HepG2 (cell line): ENCODE measurements around the gene BCL11B. TPM values are rescaled to one million over a fixed set of nuclear protein-coding genes. Genes with fewer than 3 reads are reported as not detected.

Source experiments
- ATAC-seq: fragments of 200-7000 bp; cut with Tn5 transposase; 3 replicates; pipeline ENCODE4 v1.9.1; 2020; ENCODE audit warnings: mild to moderate bottlenecking, moderate library complexity
- BruUV-seq: library from RNA; stranded (reverse); fragments of 400-500 nt; replicated peaks from 2 replicates; lab custom pipeline; 2021; lab: Mats Ljungman, UMichigan
- CTCF ChIA-PET: fragments of 300-600 bp; formaldehyde crosslinking; extraction: SDS; loops from one replicate; lab custom pipeline; 2021; ENCODE audit warnings: low total read pairs, inconsistent platforms, low intra/inter-chr PET ratio; lab: Yijun Ruan, JAX
- POLR2A ChIA-PET: fragments of 350-600 bp; sonication (Branson Sonifier 250); formaldehyde crosslinking; loops from one replicate; lab custom pipeline; 2020; ENCODE audit warnings: antibody characterized with exemption, inconsistent platforms; lab: Yijun Ruan, JAX
- DNase-seq: peaks from one replicate; pipeline ENCODE4 v3.0.0-alpha.2; 2015; ENCODE audit warnings: low spot score
- FAIRE-seq: peaks from 3 replicates; lab custom pipeline; 2011; peaks lifted over from hg19 to GRCh38; lab: Jason Lieb, UNC
- H2AFZ ChIP-seq: one replicate; pipeline ENCODE4 v1.6.1; 2011; ENCODE audit warnings: low read length, inconsistent platforms
- H3K27ac ChIP-seq: fragments of 300-600 bp; 3 replicates; pipeline ENCODE4 v1.8.0; 2011; ENCODE audit warnings: mixed run types, mild to moderate bottlenecking, mixed read lengths, low read length, inconsistent platforms; ENCODE audit not compliant: insufficient read depth; ENCODE audit errors: extremely low read length
- H3K27me3 ChIP-seq, 2 experiments: fragments of 200-600 bp in 1 of 2; 2 replicates in 1 of 2; 3 replicates in 1 of 2; pipeline versions ENCODE4 v1.6.0 to v1.8.0; 2011; ENCODE audit warnings: low read length in 2 of 2, mild to moderate bottlenecking in 2 of 2, moderate library complexity in 2 of 2, inconsistent platforms in 1 of 2; ENCODE audit not compliant: insufficient read depth in 2 of 2, control insufficient read depth in 1 of 2
- H3K36me3 ChIP-seq, 2 experiments: fragments of 200-600 bp in 1 of 2; replicated peaks in 1 of 2; 2 replicates in 1 of 2; 3 replicates in 1 of 2; pipeline versions ENCODE4 v1.5.1 to v1.8.0; 2011; ENCODE audit warnings: low read length in 2 of 2, inconsistent platforms in 1 of 2; ENCODE audit not compliant: insufficient read depth in 2 of 2, control insufficient read depth in 1 of 2
- H3K4me1 ChIP-seq: 2 replicates; pipeline ENCODE4 v1.5.1; 2012; ENCODE audit warnings: low read length, inconsistent platforms; ENCODE audit not compliant: insufficient read depth
- H3K4me2 ChIP-seq: 2 replicates; pipeline ENCODE4 v1.6.0; 2011; ENCODE audit warnings: low read depth, low read length, inconsistent platforms
- H3K4me3 ChIP-seq, 3 experiments: fragments of 200-600 bp in 1 of 3; sonication (generic), shearing (Covaris generic) in 1 of 3; replicated peaks in 1 of 3; 2 replicates each; pipeline ENCODE4 v1.5.1; 2011 to 2016; ENCODE audit warnings: low read length in 3 of 3, inconsistent platforms in 2 of 3, low read depth in 2 of 3, mild to moderate bottlenecking in 2 of 3, control low read depth in 1 of 3, mixed read lengths in 1 of 3; ENCODE audit not compliant: insufficient read depth in 1 of 3
- H3K79me2 ChIP-seq: one replicate; pipeline ENCODE4 v1.6.1; 2011; ENCODE audit warnings: low read length, inconsistent platforms; ENCODE audit not compliant: insufficient read depth
- H3K9ac ChIP-seq: 2 replicates; pipeline ENCODE4 v1.6.0; 2011; ENCODE audit warnings: mild to moderate bottlenecking, low read depth, low read length, inconsistent platforms; ENCODE audit not compliant: insufficient read depth
- H3K9me3 ChIP-seq: 2 replicates; pipeline ENCODE4 v1.5.1; 2012; ENCODE audit warnings: mild to moderate bottlenecking, low read length
- H4K20me1 ChIP-seq: 2 replicates; pipeline ENCODE4 v1.6.0; 2011; ENCODE audit warnings: inconsistent platforms, mild to moderate bottlenecking, low read length, moderate library complexity; ENCODE audit not compliant: insufficient read depth
- EED ChIP-seq: sonication (generic); formaldehyde crosslinking; IDR thresholded peaks from 2 replicates; pipeline ENCODE4 v1.5.0; 2020; ENCODE audit warnings: mild to moderate bottlenecking, missing genetic modification reagents
- NFYC ChIP-seq: IDR thresholded peaks from 2 replicates; pipeline ENCODE4 v1.6.1; 2016; ENCODE audit warnings: missing genetic modification reagents, missing compliant biosample characterization
- SRSF4 ChIP-seq: fragments of 200-400 bp; formaldehyde crosslinking; IDR thresholded peaks from one replicate; pipeline ENCODE4 v1.6.1; 2018; ENCODE audit warnings: mild to moderate bottlenecking, low read depth, low read length, moderate library complexity; ENCODE audit not compliant: poor library complexity, severe bottlenecking
- THAP11 ChIP-seq: IDR thresholded peaks from 2 replicates; pipeline ENCODE4 v1.6.1; 2016; ENCODE audit warnings: missing biosample characterization, missing genetic modification reagents
- ZIK1 ChIP-seq: sonication (generic); formaldehyde crosslinking; IDR thresholded peaks from 2 replicates; pipeline ENCODE4 v1.5.0; 2020; ENCODE audit warnings: mild to moderate bottlenecking, low read depth, missing genetic modification reagents, borderline replicate concordance
- ZKSCAN1 ChIP-seq: fragments of 150-350 bp; IDR thresholded peaks from 2 replicates; pipeline ENCODE4 v1.6.1; 2014; ENCODE audit warnings: low read length
- ZNF101 ChIP-seq: sonication (generic); formaldehyde crosslinking; IDR thresholded peaks from 2 replicates; pipeline ENCODE4 v1.4.0; 2020; ENCODE audit warnings: mild to moderate bottlenecking, low read depth, missing genetic modification reagents, borderline replicate concordance
- ZNF143 ChIP-seq: sonication (generic); formaldehyde crosslinking; IDR thresholded peaks from 2 replicates; pipeline ENCODE4 v1.4.0; 2020; ENCODE audit warnings: missing genetic modification reagents
- ZNF530 ChIP-seq: sonication (generic); formaldehyde crosslinking; IDR thresholded peaks from 2 replicates; pipeline ENCODE4 v1.5.0; 2020; ENCODE audit warnings: low read depth, mild to moderate bottlenecking, missing genetic modification reagents
- ZNF569 ChIP-seq: sonication (generic); formaldehyde crosslinking; IDR thresholded peaks from 2 replicates; pipeline ENCODE4 v1.5.0; 2020; ENCODE audit warnings: mild to moderate bottlenecking, missing genetic modification reagents, moderate library complexity, borderline replicate concordance
- ZNF619 ChIP-seq: sonication (generic); formaldehyde crosslinking; IDR thresholded peaks from 2 replicates; pipeline ENCODE4 v1.4.0; 2020; ENCODE audit warnings: mild to moderate bottlenecking, missing genetic modification reagents
- ZNF672 ChIP-seq: sonication (generic); formaldehyde crosslinking; IDR thresholded peaks from 2 replicates; pipeline ENCODE4 v1.8.1; 2022; ENCODE audit warnings: missing genetic modification reagents
- whole genome bisulfite sequencing: methylation state at CpG from one replicate; pipeline ENCODE4 v1.1.6; 2017; ENCODE audit warnings: low lambda C conversion rate; 5-methylcytosine and 5-hydroxymethylcytosine counted together
- in situ Hi-C: cut with HindIII; loops from 2 replicates; pipeline ENCODE4 v1.10.0; 2017; ENCODE audit warnings: low pct_unique_long_range_greater_than_20kb; ENCODE audit not compliant: extremely low pct_ligation_motif_present
- intact Hi-C: fragments of 100-400 bp; cut with micrococcal nuclease; formaldehyde crosslinking; loops from one replicate; pipeline ENCODE4 v1.10.0; 2022; ENCODE audit not compliant: unreplicated experiment
- polyA plus RNA-seq, 8 experiments: library from polyadenylated mRNA; depleted of rRNA in 3 of 8; stranded (reverse) in 7 of 8; unstranded in 1 of 8; fragments of >200 nt; fragmentation: Illumina TruSeq in 4 of 8; extraction: Trizol in 4 of 8; gene quantifications; 2 replicates each; pipeline versions ENCODE4 v1.2.1 to v1.2.3, GENCODE V29; 2011 to 2016; ENCODE audit warnings: low read depth in 4 of 8, missing spikeins in 1 of 8, mixed read lengths in 1 of 8; ENCODE audit not compliant: insufficient read depth in 1 of 8
- total RNA-seq, 5 experiments: library from RNA; depleted of rRNA; stranded (reverse); fragments of >200 nt; fragmentation: Illumina TruSeq; extraction: Trizol; gene quantifications; 2 replicates each; pipeline ENCODE4 v1.2.3, GENCODE V29; 2016; ENCODE audit warnings: low read depth in 1 of 5

BCL11B gene
- total and polyA plus RNA-seq, 2 of the 13 experiments (the other 11 are each of a cell fraction or from before 2014, with no cell fraction given), result not detected

DNA sequence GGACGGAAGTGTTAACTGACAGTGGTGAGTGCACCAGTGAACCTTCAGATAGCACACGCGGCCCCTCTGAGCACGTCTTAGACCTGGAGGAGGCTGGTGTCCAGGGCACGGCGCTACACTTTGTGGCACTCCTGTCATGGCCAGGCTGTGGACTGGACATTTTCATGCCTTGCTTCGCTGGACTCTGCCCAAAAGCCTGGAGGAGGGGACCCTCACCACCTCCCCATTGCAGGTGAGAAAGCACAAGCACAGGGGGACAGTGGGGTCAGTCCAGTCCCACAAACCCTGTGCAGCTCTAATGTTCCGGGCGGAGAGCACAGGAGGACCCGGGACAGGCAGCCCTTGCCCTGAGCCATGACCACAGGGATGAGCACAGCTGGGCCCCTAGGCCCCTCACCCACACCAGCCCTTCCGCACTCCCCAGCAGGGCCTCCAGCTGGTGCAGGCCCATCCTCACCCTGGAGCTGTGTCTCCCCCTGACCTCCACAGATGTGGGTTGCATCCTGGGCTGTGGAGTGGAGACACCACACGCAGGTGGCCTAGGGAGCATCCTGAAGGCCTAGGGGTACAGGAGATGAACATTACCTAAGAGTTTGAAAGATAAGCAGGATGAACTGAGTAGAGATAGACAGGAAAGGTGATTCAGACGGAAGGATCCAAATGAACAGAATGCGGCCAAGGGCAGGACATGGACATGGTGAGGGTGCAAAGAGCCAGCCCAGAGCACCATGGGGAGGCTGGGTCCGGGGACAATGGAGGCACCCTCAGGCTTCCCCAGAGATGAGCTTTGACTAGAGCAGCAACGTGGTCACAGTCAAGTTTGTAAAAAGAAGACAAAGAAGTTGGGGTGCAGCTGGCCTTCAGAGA is 132.8 kb downstream of the BCL11B start (continued):
- no peak for TF ChIP-seq ZIK1
- no peak for TF ChIP-seq ZNF101 (CRISPR knock-in tag)
- no peak for TF ChIP-seq ZKSCAN1
- no peak for TF ChIP-seq ZNF619 (CRISPR knock-in tag)
- TF ChIP-seq ZNF569 (CRISPR knock-in tag), result no peak
- TF ChIP-seq ZNF672 (CRISPR knock-in tag), result no peak
- no peak for TF ChIP-seq EED
- TF ChIP-seq ZNF530, result no peak

DNA sequence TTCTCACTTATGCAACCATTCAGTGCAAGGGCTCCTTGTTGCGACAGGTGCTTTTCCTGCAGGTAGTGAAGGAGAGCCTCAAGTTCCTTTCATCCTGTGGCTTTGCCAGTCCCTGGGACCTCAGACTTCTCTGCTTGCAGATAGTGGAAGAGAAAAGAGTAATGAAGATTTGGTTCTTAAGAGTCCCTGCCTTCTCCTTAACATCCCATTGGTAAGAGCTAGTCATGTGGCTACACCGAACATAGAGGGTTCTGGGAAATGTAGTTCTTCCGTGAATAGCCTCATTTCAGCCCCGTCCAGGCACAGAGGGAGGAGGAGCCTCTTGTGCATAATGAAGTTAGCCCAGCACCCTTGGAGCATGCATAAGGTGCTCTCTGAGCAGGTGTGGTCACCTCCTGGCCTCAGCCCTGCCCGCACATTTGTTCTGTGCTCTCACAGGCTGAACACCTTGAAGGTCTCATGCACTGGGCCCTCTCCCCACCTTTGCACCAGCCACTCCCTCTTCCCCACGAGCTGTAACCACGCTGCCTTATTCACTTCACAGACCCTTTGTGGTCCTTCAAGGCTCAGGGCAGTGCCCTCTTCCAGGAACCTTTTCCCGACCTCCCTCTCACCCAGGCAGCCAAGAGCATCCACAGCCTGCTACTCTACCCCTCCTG is 134.0 kb downstream of the BCL11B start:
- Histone ChIP-seq H3K79me2 (no peaks in the 10 kb centered on the region), H3K4me1 (no peaks in the 10 kb centered on the region), H2AFZ (no peak overlapping the region), H3K4me2 (no peak overlapping the region), H3K4me3 (no peak overlapping the region), H3K27ac (no peak overlapping the region), H3K9ac (no peak overlapping the region), H3K36me3 (no peaks in the 10 kb centered on the region), H4K20me1 (no peaks in the 10 kb centered on the region), H3K9me3 (no peaks in the 10 kb centered on the region), H3K27me3 (peaks cover 5 to 20% of the 10 kb centered on the region in 2 experiments; a peak in 4 of 5 replicates)
- peak; percentile 41; the same call in 2 of the 3 replicates for ATAC-seq
- DNase-seq, result no peak
- ChIA-PET POLR2A (no interaction called here), CTCF (no interaction called here)
- BruUV-seq, result no TSS peak
- WGBS, result 2% methylated on average over 8 of the region's 8 CpGs
- intact Hi-C loops, result no loop called here
- in situ Hi-C loops, result no loop called here
- TF ChIP-seq THAP11 (CRISPR knock-in tag), result peak; percentile 89
- TF ChIP-seq ZNF143 (CRISPR knock-in tag), result peak; percentile 79
- TF ChIP-seq SRSF4, result no peak
- TF ChIP-seq NFYC (CRISPR knock-in tag), result peak; percentile 66
- FAIRE-seq, result no peak
